GOT3 (cell line): ENCODE results near the gene STUM.

ENCODE experiments used
- DNase-seq: peaks from one replicate; lab custom pipeline; 2025; ENCODE audit warnings: mixed read lengths; lab: John Stamatoyannopoulos, UW

The STUM gene

DNA sequence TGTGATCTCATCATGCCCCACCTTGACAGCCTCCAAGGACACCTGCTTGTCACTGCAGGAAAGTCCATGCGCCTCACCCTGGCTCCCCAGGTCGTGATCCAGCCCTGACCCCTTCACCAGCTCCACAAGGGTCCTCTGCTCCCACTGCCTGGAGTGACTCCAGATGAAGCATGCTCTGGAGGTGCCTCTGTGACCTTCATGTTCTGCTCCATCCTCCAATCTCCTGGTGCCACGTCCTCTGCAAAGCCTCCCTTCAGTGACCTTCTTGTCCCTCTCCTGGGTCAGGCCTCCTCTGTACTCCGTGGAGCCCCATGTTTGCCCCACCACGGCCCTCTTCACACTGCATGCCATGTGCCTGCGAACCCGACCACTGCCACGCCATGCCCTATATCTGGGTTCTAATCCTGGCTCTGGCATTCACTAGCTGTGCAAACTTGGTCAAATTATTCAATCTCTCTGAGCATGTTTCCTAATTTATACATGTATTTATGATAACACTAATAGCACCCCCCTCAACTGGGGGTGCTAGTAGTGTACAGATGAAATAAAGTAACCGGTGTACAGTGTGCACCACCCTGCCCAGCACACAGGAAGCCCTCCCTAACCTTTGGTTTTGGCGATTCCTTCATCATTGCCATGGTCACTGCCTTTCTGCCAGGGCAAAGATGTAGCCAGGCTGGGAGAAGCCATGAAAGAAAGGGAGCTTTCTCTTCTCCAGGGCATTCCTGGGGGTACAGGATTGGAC is 77.4 kb downstream of the STUM start:
- no peak for DNase-seq

DNA sequence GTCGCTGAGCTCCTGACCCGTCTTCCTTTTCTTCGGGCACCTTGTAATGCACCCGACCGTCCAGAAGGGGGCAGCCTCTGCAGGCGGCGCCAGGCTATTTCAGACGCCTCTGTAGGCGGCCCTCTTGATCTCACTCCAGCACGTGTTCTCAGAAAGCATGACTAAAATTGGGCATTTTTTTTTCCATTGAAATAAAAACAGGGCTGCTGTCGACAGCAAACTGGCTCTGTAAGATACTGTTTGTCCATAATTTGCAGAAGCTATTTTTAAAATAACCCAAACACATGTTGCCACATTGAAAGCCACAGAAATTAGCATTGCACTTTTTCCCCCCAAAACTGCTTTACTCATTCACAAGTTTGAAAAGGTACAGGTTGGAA is 78.0 kb downstream of the STUM start:
- peak; percentile 48 for DNase-seq

DNA sequence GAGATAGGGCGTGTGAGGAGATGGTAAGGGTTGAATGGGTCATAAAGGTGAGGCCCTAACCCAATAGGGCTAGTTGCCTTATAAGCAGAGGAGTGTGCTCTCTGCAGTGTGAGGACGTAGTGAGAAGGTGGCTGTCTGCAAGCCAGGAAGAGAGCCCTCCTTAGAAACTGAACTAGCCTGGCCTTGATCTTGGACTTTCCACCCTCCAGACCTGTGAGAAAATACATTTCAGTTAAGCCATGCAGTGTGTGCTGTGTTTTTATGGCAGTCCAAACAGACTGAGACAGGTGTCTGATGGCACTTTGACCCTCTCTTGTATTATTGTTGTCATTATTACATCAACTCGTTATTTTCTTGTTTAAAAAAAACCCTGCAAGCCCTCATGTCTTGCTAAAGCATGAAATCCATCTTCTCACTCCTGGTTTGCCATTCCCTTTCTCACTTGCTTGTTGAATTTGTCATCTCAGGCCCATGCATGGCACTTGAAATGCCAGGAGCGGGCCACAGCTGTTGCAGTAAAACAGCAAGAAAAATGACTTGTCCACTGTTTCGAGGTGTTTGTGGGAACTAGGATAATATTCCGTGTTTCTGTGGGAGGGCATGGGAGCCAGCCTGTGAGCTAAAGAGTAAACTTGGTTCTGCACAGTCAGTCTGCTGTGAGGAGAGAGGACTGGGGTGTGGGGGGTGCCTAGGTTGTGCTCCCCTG is 78.6 kb downstream of the STUM start:
- DNase-seq, result no peak

DNA sequence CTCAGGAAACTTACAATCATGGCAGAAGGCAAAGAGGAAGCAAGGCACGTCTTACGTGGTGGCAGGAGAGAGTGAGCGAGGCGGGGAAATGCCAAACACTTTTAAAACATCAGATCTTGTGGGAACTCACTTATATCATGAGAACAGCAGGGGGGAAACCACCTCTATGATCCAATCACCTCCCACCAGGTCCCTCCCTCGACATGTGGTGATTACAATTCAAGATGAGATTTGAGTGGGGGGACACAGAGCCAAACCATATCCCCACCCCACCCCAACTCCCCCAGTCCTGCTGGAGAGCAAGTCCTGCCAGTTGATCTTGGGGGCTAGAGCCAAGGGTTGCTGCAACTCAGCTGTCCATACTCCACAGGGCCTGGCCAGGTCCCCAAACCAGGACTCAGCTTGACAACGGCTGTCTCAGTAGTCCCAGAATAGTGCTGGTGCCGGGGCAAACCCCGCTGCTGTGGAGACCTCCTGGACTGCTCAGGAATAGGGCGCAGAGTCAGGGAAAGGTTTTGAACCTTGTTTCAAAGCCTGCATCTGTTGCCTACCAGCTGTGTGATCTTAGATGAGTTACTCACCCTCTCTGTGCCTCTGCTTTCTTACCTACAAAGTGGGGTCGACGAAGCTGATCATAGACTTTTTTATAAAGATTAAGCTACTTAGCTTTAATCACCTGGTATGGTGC is 79.5 kb downstream of the STUM start:
- no peak for DNase-seq

DNA sequence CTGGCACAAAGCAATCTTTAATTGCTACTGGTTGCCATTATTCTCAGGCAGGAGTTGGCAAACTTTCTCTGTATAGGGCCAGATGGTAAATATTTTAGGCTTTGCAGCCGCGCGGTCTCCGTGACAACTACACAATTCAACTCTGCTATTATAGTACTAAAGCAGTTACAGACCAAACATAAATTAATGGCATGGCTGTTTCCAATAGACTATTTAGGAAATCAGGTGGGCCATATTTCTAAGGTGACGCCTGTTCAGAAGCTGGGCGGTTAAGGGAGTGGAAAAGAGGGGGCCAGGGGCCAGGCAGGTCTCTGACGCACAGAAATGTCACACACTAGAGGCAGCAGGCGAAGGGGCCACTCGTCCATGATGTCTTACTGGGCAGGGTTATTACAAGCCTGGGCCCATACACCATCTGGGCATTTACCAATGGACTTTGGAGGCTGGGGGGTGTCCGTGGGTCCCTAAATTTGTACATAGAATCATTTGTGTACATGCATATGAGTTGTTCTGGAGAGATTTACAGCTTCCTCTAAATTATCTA is 80.1 kb downstream of the STUM start:
- DNase-seq, result no peak

DNA sequence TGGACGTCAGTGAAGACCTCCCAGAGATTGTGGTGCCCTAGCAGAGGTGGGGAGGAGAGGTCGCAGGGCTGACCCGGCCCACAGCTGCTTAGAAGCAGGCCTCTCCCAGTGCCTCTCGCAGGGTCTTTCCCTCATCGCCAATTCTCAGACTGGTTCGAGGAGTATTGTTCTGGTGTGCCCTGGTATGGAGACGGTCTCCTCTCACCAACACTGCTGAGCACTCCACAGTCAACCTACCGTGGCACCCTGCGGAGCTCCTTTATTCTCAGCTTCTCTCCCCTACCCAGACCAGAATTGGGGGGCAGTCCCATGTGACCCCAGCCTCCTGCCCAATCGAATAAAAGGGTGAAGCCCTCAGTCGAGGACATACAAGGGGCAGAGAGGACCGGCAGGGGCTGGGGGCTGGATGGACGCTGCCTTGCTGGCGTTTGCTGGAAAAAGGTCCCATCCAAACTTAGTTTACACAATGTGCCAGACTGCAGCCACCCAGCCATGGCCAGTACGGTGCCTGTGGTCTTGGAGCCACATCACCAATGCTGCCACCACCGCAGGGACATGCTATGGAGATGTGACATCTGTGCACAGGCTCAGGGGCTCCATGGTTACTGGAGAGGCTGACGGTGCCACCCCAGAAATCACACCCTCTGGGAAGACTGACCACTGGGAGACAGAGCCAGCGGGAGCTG is 80.8 kb downstream of the STUM start:
- DNase-seq, result no peak

DNA sequence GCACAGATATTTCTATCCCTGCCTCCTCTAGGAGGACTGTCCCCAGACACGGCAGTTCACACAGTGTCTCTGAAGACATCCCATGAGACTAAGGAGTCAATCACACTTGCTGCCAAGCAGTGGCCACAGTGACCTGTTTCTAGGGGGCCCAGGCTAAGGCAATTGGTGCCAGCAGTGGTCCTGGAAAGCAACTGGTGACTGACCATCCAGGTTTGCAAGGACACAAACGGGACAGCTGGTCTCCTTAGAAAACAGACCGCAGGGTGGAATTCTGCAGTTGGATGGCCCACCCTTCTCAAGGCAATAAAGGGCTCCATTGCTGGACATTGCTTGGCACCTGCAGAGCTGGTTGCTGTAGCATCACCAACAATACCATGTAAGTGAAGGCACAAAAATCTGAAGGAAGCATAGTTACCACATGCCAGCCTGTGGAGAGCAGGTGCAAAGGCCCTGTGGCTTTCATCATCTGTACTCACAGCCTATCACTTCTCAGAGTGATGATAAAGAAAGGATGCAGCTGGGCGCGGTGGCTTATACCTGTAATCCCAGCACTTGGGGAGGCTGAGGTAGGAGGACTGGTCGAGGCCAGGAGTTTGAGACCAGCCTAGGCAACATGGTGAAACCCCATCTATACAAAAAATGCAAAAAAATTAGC is 81.5 kb downstream of the STUM start:
- no peak for DNase-seq

DNA sequence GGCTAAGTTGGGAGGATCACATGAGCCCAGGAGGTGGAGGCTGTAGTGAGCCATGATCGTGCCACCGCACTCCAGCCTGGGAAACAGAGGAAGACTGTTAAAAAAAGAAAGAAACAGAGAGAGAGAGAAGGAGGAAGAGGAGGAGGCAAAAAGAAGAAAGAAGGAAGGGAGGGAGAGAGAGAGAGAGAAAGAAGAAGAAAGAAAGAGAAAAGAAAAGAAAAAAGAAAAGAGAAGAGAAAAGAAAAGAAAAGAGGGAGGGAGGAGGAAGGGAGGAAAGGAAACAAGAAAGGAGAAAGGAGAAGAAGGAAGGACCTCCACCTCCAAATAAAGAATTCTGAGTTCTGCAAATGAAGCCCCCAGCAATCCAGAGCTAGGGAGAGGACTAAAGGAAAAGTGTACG is 82.0 kb downstream of the STUM start:
- no peak for DNase-seq

DNA sequence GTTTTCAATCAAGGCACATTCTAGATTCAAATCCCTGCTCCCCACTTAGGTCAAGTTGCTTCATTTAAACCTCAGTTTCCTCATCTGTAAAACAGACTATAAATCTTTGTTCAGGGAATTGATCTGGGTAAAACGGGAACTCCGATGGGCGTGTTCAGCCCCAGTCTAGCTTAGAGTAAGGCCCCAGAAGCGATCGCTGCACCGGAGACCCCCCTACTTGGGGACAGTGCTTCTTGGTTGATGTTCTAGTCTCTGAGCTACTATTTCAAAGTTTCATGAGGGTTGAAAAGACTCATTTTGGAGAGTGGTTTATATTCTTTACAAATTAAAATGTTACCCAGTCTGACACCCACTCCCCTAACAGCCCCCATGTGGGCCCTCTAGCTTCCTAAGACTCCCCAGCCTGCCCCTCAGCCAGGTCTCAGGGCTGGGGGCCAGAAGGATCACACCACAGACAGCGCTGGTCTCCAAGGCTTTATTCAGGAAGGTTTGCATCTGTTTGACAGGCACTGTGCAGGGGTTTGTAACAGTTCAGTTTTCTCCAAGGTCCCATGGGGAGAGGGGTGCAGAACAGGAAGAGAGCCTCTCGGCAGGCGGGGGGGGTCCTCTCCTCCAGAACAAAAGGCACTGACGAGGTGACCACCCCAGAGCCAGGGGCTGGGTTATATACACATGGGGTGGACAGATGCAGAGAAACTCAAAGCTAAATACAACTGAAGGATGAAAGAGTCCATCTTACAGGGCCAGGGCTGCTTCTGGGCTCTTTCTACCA is 82.9 kb downstream of the STUM start:
- no peak for DNase-seq

DNA sequence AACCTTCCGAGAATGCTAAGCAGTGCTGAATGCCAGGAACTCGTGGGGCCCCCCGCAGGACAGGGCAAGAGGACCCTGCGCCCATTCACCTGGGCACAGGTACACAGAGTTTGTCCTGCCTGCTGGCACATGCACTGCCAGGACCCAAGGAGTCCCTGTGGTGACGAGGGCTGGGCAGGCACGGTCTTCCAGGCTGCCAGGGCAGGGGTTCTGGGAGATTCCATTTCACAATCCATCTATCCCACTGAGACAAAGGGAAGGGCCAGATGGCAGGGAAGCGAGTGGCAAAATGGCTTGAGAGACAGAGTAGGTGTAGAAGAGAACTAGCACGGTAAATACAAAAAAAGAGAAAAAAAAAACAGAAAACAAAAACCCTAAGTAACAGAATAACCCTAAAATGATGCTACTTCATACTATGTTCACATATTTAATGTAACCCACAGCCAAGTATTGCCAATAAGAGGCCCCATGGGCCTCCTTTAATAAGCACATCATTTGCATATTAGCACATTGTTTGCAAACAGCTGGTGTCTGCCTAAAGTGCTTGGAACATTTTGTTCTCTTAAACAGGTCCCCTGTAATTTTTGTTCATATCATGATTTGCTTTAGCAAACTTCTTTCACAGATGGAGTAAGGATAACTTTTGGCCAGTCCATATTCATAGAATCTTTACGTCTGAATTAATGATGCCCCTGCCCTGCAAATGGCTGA is 83.8 kb downstream of the STUM start:
- DNase-seq, result no peak

DNA sequence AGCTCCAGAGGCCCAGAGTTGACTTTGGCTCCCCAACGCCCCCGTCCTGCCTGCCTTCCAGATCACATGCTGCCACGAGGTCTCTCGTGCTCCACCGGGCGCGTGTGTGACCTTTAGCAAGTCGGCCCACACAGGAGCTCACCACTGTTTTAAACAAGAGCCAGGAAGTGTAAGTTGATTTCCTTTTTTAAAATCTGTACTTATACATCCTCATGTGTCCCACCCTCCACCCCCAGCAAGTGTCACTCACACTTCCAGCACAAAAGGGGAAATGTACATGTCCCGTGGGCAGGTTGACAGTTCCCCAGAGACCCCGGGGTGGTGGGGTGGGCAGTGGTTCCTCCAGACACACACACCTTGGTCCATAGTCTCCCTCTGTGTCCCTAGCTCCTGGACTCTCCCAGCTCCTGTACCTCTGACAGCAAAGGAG is 84.4 kb downstream of the STUM start:
- no peak for DNase-seq

DNA sequence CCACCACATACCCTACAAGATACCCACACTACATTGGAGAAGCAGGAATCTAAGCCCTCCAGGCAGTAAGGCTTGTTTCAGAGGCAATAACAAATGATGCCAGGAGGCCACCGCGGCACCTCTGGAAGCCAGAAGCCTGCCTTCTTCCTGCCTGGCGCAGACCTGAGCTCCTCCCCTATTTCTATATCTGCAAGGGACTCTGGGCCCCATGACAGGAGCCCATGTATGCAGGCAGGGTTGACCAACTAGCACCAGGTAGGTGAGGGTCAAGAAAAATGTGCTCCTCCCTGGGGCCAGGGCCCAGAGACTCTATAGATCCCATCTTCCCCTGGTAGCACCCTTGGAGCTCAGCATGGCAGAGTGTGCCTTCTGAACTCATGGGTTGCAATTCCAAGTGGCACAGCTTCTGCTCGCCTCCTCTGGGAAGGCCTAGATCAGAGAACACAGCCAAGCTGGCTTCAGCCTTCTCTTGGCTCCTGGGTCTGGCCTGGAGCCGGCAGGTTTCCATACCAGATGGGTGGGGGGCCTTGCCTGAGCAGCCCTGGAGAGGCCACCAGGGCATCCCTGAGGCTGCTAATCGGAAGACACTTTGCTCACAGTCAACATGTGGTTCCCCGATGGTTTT is 85.1 kb downstream of the STUM start:
- no peak for DNase-seq

DNA sequence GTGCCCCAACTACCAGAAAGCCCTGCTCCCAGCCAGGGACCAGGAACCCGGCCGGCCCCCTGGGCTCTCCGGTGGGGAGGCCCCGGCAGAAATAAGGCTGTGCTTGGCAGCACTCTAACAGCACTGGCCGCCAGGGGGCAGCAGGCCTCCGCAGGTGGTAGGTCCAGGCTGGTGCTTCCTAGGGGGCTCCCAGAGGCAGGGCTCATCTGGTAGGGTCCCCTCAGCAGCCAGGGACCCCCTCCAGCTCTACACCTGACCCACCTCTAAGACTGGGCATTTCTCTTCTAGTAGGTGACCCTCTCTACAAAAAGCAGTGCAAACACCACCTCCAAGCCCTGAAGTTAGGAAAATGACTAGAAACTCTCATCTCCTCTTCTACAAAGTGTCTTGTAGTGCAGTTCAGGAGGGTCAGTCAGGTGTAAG is 85.6 kb downstream of the STUM start:
- no peak for DNase-seq

DNA sequence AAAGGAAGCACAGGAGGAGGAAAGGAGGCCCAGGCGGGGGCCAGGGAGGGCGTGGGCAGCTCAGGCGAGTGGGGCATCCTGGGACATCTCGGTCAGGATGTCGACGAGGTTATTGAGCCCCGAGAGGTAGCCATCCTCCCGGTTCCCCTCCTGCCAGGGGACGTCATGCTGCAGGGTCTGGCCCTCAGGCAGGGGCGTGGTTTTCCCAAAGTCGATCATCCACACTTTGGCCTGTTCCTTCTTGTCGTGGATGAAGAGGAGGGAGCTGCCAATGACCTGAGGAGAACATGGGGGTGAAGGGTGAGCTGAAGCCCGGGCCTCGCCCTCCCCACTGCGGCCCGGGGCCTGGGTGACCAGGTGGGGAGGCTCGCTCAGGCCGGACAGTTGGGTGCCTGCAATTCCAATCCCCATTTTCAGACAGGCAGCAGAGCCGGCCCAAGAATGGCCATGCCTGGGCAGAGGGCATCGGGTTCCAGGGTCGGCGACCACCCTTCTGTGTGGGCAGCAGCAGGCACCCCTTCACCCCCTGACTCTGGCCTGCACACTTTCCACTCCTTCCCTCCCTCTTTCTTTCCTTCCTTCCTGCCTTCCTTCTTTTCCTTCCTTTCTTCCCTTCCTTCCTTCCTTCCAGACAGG is 86.2 kb downstream of the STUM start:
- DNase-seq, result no peak

DNA sequence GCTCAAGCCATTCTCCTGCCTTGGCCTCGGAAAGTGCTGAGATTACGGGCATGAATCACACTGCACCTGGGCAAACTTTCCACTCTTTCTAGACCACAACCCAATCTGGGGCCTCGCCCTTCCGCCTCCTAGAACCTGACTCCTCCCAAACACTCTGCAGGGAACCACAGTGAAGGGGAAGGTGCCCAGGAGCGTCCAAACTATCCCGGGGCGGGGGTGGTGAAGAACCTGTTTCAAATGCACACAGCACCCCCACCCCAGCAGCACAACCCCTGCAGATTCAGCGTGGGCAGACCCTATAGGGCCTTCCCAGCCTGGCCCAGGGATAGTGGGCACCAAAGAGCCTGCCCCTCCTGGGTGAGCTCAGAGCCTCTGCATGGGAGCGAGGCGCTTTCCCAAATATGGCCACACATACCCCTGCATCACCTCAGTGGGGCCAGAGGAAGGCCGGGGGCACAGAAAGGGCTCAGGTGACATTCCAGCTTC is 86.9 kb downstream of the STUM start:
- DNase-seq, result no peak

DNA sequence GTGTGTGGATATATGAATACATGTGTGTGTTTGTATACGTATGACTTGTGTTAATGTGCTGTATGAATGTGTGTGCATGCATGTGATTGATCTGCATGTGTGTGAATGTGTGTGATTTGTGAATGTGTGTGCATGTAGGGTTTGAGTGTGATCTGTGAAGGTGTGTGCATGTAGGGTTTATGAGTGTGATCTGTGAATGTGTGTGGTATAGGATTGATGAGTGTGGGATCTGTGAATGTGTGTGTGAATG is 88.2 kb downstream of the STUM start:
- DNase-seq, result no peak

DNA sequence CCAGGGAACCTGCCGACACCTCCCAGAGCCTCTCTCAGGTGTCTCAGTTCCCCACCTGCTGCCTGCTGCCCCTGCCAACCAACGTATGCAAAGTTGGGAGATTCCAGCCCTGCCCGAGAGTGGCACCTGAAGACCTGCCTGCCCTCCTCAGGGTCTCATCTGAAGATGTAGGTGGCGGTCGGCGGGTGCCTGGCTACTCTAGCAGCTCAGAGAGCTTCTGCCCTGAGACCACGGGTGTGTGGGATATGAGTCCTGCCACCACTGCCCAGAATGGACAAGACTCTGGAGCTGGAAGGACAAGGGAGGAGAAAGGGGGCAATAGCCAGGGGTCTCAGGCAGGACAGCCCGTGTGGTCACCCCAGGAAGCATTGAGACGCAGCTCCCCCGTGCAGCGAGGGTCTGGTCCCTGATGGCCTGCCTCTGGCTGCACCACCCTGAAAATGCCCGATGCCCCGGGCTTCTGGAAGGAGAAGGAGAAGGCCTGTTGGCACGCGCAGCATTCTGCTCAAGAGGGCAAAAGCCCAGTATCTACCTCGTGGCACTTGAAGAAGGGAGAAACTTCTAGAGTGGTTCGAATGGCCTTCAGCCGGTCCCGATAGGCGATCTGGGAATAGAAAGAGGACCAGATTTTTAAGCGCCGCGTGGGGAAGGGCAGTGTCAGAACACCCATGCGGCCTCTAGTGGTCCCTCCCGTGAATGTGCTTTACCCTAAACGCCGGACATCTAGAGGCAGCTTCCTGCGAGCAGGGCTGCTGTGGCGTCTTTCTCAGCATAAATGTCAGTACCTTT is 88.8 kb downstream of the STUM start:
- no peak for DNase-seq

DNA sequence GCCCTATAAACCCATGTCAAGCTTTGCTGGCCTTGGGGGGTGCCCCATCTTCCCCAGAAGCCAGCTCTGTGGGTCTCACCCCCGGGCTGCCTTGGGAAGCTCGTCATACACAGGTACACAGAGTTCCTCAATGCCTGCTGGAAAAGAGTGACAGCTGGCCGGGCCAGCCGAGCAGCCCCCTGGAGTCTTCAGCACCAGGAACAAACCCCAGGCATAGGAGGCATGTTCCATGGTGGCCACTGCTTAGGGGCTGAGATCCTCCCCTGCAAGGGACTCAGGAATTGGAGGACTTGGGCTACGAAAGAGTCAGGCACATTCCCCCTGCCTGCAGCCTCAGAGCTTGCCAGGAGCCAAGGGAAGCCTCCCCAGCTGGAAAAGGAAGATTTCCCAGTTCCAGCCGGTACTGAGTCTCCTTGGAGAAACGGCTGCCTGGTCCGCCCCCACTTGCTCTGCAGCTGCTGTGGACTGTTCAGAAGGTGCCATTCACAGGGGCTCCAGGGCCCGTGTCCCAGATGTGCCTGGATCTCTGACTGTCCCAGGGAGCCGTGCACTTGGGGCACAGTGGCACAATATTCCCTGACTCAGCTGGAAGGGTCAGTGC is 89.5 kb downstream of the STUM start:
- no peak for DNase-seq
